ENCODE data around the gene MAGEA9B. TPM values are rescaled to one million over a fixed set of nuclear protein-coding genes. Genes with fewer than 3 reads are reported as not detected.

MAGEA9B gene
- total RNA-seq, 1 experiment from 2014 or later: not detected

- TF ChIP-seq, protein P1, sequence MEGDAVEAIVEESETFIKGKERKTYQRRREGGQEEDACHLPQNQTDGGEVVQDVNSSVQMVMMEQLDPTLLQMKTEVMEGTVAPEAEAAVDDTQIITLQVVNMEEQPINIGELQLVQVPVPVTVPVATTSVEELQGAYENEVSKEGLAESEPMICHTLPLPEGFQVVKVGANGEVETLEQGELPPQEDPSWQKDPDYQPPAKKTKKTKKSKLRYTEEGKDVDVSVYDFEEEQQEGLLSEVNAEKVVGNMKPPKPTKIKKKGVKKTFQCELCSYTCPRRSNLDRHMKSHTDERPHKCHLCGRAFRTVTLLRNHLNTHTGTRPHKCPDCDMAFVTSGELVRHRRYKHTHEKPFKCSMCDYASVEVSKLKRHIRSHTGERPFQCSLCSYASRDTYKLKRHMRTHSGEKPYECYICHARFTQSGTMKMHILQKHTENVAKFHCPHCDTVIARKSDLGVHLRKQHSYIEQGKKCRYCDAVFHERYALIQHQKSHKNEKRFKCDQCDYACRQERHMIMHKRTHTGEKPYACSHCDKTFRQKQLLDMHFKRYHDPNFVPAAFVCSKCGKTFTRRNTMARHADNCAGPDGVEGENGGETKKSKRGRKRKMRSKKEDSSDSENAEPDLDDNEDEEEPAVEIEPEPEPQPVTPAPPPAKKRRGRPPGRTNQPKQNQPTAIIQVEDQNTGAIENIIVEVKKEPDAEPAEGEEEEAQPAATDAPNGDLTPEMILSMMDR (conservative IDR thresholded peaks at IDR 0.05): no peak
- peaks cover 20% of the 10 kb centered on the region for H3K27me3 Mint-ChIP-seq (ENCODE audit: low read depth)
These were observed 41.5 kb upstream of the MAGEA9B start for GRCh38 chrX:149628768-149629167.

More at GRCh38 chrX:149628768-149629167, 41.5 kb upstream of the MAGEA9B start:
- Histone ChIP-seq H2AFZ (ENCODE audit: low read length) (no peak overlapping the region), H3K9me3 (ENCODE audit: control insufficient read depth, low read depth, low read length) (peaks cover 28% of the 10 kb centered on the region), H3K23me2 (ENCODE audit: insufficient read length, low read depth, low read length, poor library complexity, severe bottlenecking) (peaks cover 8% of the 10 kb centered on the region), H4K20me1 (ENCODE audit: control insufficient read depth, insufficient read depth, insufficient read length) (no peaks in the 10 kb centered on the region), H3K4me2 (ENCODE audit: insufficient read depth, insufficient read length, low read length) (no peak overlapping the region), H2BK5ac (ENCODE audit: insufficient read length, low read length) (no peak overlapping the region), H2BK120ac (ENCODE audit: low read depth, low read length, poor library complexity, severe bottlenecking) (no peak overlapping the region), H3K79me1 (ENCODE audit: insufficient read depth, low read depth, low read length, poor library complexity, severe bottlenecking) (no peaks in the 10 kb centered on the region), H3K79me2 (ENCODE audit: insufficient read depth, low read length) (peaks cover 4% of the 10 kb centered on the region; the same call in 1 of the 2 replicates), H3K14ac (ENCODE audit: insufficient read depth, low read length) (no peak overlapping the region), H3K9ac (ENCODE audit: extremely low read depth, insufficient read length, low read length) (no peak overlapping the region), H2AK5ac (ENCODE audit: insufficient read length, low read length) (no peak overlapping the region), H3K27me3 (ENCODE audit: insufficient read depth, low read length) (no peaks in the 10 kb centered on the region; the same call in 1 of the 2 replicates), H3K18ac (ENCODE audit: insufficient read length, low read depth, low read length) (no peak overlapping the region), H2BK12ac (ENCODE audit: insufficient read length, low read depth, low read length) (no peak overlapping the region), H4K91ac (ENCODE audit: insufficient read length, low read depth, low read length) (no peak overlapping the region), H3K23ac (ENCODE audit: insufficient read length, low read depth, low read length) (no peak overlapping the region), H3T11ph (ENCODE audit: low read length) (no peak overlapping the region), H2BK20ac (ENCODE audit: low read depth, low read length, poor library complexity, severe bottlenecking) (no peak overlapping the region), H3K4me1 (ENCODE audit: insufficient read depth, low read length) (no peaks in the 10 kb centered on the region), H2BK15ac (ENCODE audit: low read depth, low read length) (no peak overlapping the region), H3K4ac (ENCODE audit: low read depth, low read length) (no peak overlapping the region), H4K5ac (ENCODE audit: insufficient read length, low read depth, low read length) (no peak overlapping the region), H3K27ac (ENCODE audit: insufficient read length, low read depth, low read length) (no peak overlapping the region), H3K56ac (ENCODE audit: insufficient read length, low read depth, low read length) (no peak overlapping the region), H4K8ac (replicated peaks; ENCODE audit: insufficient read length, low read depth, low read length) (no peak overlapping the region)
- Mint-ChIP-seq H3K4me3 (no peak overlapping the region; a peak in 1 of 5 replicates), H3K27ac (no peak overlapping the region), H3K9me3 (peaks cover 65 to 70% of the 10 kb centered on the region in 2 experiments), H3K4me1 (peaks cover 29 to 36% of the 10 kb centered on the region in 2 experiments), H3K36me3 (ENCODE audit: insufficient read depth in 1 of 3, low read depth in 3 of 3) (peaks cover 0 to 9% (median 5%) of the 10 kb centered on the region in 3 experiments; a peak in 3 of 7 replicates)
- DNase-seq: no peak
- no CpG with 5 or more reads among the region's 2 CpGs for WGBS (ENCODE audit: extremely low coverage, insufficient read length, low lambda C conversion rate)
